ENCODE measurements around the gene LRRTM1.

Gene LRRTM1

DNA sequence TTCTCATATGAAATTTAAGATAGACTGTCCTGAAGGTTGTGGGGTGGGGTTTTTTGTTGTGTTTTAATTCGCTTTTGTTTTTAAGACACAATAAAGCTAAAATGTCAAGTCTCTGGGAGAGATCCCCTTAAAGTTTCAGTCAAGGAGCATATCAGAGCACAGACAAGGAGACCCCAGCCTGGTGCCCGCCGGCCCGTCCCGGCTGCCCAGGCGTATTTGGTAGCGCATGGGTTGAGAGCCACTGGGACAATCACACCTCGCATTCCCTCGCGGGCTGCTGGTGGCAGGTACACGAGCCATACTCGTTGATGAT is 2.6 kb downstream of the LRRTM1 start:
- DNase-seq: no peak

- DNase-seq: no peak
Measured at GRCh38 chr2:80300954-80301353, 3.6 kb downstream of the LRRTM1 start.

GRCh38 chr2:80300346-80300745 is 4.2 kb downstream of the LRRTM1 start:
- DNase-seq: no peak

DNA sequence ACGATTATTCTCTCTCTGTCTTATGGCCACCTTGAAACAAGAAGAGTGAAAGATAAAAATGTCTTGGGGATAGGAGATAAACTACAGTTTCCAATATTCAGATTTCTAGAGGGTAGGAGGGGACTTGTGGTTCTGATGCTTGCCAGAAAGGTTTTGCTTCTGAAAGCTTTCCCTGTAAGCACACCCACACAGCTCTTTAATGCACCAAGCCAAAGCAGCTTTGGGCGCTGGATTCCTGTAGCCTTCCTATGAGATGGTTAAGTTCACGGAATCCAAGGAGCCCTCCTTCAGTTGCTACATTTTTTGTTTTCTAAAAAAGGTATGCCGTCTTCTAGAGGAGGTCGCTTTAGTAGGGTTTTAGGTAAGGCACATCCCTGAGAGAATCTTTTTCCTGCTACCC is 4.9 kb downstream of the LRRTM1 start:
- no peak for DNase-seq

- DNase-seq: no peak
Measured at GRCh38 chr2:80298954-80299353, 5.6 kb downstream of the LRRTM1 start.

- no peak for DNase-seq
Measured at GRCh38 chr2:80293039-80293438, 11.5 kb downstream of the LRRTM1 start.

DNA sequence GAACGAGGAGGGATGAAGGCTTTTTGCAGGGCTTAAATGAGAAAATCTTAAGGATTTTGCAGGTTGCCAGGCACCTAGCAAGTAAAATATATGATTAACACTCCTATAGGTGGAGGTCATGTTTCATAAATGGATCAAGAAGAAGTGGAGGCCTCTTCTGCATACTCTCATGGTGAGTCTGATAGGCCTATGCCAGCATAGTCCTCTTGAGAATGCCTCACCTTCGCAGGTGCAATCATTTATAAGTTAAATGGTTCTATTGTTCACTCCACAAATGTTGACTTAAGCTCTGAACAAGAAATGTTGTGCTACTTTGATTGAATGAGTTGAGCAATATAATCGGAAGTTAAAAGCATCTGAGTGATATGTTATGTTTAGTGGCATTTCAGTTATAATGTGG is 12.1 kb downstream of the LRRTM1 start:
- no peak for DNase-seq

GRCh38 chr2:80291656-80292055 is 12.9 kb downstream of the LRRTM1 start:
- no peak for DNase-seq

- no peak for DNase-seq
Measured at GRCh38 chr2:80288576-80288975, 16.0 kb downstream of the LRRTM1 start.

GRCh38 chr2:80281049-80281448 is 23.5 kb downstream of the LRRTM1 start:
- no peak for DNase-seq

DNA sequence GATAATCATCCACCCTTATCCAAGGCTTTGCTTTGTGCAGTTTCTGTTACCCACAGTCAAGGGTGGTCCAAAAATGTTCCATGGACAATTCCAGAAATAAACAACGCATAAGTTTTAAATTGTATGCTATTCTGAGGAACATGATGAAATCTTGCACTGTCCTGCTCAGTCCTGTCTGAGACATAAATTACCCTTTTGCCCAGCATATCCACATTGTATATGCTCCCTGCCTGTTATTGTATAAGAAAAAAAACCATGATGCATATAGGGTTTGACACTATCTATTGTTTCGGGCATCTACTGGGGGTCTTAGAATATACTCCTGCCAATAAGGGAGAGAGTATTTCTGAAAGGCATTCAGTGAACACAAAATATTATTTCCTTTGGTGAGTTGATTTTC is 24.0 kb downstream of the LRRTM1 start:
- no peak for DNase-seq

DNA sequence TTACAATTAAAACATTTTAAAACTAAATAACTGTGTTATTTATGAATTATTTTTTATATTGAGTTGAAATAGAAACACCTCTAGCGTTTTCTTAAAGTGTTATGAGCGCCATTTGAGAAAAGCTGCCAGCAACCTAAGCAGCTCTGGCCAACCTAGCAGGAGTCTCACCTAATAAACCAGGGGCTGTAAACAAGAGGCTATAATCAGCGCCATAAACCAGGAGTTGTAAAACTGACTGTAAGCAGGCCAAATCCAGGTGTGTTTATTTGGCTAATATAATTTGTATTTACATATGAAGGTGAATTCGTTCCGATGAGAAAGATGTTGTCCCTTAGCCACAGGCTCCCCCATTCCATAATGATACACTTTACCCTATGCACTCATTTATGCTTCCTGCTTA is 34.7 kb downstream of the LRRTM1 start:
- no peak for DNase-seq

DNA sequence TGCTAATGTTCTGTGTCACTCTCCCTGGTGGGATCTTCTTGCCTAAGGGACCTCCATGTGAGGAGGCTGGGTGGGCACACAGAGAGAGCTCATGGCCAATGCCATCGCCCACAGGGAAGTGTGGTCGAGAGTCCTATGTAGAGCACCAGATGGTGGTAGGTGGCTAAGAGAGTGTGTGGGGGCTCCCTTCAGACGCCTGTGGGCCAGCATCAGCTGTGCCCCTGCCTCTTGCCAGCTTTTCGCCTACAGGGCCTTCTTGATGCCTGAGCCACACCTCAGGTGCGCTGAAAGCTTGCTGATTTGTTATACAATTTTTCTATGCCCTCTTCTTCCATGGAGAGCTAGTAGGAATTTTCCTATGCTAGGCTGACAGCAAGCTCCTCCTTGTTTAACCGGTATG is 38.3 kb downstream of the LRRTM1 start:
- no peak for DNase-seq

DNA sequence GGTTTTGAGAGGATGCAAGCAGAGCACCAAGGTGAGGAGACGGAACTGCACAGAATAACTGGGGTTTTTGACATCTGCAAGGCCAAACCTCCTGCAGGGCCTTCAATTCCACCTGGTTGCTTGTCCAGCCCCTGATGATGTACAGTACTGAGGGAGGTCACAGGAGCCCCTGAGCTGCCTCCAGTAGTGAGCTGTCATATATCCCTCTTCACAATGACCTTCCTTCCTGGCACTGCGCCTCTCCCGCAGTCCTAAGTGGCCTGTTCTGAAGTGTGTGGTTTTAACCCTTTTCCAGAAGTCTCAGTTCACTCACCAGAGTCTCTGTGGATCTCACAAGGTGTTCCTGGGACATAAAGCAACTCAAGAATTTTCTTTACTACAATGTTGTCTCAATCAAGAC is 45.3 kb downstream of the LRRTM1 start:
- DNase-seq: no peak

DNA sequence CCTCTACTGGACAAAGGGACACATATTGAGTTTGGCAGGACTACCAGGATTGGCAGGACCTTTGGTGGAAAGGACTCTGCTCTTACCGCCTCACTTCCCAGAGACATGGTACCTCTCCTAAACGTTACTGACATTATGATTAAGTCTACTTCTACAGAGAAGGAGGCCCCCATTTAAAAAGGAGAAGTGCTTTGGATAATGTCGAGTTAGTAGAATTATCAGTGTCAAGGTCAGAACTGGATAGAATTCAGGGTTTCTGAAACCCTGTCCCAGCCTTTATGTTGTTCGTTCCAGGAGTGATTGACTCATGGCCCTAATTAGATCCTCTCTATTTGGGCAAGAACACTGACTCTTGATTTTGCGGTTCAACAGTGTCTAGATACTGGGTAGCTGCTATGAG is 45.8 kb downstream of the LRRTM1 start:
- no peak for DNase-seq

- DNase-seq: no peak
Measured at GRCh38 chr2:80258341-80258740, 46.2 kb downstream of the LRRTM1 start.

DNA sequence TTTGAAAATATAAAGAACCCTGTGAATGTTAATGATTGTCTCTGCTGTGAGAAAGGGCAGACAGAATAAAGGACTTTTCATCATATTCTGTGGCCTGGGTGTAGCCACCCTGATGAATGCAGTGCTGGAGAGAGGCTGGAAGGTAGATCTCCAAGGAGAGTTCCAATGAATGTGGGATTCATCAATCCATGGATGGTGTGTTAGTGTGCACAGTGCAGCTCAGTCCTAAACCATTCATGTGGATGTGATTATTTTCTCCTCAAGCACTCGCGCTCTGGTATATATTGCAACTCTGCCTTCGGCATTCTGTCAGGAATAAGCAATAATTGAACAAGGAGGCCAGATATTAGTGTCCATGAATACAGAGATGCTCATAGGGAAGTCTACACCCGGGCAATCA is 47.1 kb downstream of the LRRTM1 start:
- no peak for DNase-seq

DNA sequence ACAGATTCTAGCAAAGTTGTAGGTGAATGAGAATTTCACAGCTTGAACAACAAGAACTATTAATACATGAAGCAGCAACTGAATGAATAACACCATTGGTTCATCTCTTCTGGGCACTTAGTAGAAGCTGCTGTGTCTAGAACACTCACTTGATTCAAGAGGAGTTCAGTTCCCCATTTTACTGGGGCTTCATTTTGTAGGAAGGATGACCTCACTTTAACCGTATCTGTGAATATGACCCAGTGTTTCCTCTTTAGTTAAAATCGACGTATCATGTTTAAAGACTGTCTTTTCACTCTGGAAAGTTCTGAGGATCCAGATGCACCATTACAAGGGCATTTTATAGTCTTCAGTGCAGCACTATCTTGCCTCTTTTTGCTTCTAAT is 47.8 kb downstream of the LRRTM1 start:
- no peak for DNase-seq

DNA sequence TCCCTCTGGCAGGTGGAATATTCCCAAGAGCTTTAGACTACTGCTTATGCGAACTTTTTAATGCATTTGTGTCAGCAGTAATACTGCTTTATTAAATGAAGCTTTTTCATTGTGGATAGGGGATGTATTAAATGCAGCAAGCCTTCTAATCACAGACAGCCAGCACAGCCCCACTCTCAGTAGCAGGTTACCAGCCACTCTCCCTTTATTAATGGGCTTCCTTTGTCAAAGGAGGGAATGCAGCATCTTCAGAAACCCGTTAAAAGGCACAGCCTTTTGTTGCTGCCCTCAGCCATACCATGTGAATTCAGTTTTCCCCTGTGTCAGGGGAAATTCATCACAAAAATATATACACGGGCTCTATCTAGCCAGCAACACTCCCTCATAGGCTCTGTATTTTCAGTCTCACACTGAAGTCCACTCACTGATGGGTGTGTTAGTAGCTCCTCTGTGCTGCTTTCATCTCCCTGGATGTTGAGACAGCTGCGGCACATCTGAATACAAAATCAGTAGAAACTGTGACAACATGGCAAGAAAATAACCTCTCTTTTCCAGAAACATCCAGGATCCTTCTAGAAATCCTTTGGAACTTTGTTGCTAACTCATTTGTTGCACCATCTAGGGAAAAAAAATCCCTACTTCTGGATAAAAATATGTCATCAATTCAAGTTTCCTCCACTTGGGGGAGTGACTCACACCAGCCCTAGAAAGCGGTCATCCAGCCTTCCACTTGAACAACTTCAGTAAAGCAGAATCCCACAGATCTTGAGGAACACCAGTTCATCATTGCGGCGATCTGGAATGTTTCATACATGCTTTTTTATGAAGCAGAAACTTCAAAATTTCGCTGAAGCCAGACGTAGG is 48.4 kb downstream of the LRRTM1 start:
- DNase-seq: no peak

DNA sequence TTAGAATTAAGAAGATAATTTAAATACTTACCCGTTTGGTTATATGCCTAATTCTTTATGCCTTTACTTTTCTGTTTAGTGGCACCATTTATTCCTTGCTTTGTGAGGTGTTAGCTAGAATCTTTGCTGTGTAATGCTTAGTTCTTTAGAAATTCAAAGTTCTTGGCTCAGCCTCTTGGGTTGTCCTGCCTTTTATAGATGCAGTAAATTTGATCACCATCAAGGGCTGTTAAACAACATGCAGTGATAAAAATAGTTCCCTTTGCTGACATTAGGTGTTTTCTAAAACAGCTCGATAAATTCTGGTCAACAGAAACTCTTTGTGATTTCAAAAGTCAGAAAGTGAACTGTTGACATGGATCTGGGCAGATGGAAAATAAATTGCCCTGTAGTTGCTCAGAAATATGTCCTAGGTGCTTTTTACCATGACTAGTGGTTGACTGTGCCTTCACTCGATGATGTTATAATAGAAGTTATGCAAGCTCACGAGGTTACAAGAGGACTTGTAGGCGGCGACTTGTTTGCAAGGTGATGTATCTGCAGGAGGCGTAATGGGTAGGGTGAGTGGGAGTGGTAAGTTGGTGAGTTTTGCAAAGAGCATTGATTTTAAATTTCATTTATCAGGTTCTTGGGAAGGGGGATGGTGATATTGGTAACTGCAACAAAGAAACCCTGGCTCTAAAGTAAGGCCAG is 52.1 kb downstream of the LRRTM1 start:
- no peak for DNase-seq
